ENCODE measurements around the gene MYO9A. TPM values are rescaled to one million over a fixed set of nuclear protein-coding genes. Genes with fewer than 3 reads are reported as not detected.

Gene MYO9A
- total RNA-seq, 1 experiment from 2014 or later = 142 TPM

DNA sequence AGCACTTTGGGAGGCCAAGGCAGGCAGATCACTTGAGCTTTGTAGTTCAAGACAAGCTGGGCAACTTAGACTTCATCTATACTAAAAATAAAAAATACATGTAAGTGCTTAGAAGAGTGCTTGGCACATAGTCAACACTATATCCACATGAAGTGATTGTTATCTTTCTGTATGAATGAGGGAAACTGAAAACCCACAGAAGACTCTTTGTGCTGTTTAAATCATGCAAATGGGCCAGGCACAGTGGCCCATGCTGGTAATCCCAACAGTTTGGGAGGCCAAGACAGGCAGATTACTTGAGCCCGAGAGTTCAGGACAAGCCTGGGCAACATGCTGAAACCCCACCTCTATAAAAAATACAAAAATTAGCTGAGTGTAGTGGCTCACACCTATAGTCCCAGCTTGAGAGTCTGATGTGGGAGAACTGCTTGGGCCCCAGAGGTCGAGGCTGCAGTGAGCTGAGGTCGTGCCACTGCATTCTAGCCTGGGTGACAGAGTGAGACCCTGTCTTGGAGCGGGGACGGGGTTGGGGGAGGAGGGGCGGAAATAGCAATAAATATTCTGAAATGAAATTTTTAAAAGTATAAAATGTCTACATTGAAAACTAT is 177.9 kb downstream of the MYO9A start:
- Histone ChIP-seq H3K4me2 (ENCODE audit: low read depth, low read length, poor library complexity, severe bottlenecking) (no peak overlapping the region), H2AFZ (ENCODE audit: low read length) (no peak overlapping the region), H3K9me2 (replicated peaks; ENCODE audit: insufficient read depth, low read length) (no peaks in the 10 kb centered on the region), H3K4me3 (ENCODE audit: low read length) (no peak overlapping the region), H3K4me1 (ENCODE audit: low read length) (no peaks in the 10 kb centered on the region), H3K9me3 (ENCODE audit: low read length) (no peaks in the 10 kb centered on the region), H3K27ac (ENCODE audit: low read length) (no peak overlapping the region), H3K27me3 (ENCODE audit: low read length) (no peaks in the 10 kb centered on the region), H3K9ac (ENCODE audit: low read length) (no peak overlapping the region), H4K20me1 (ENCODE audit: insufficient read depth, low read depth, low read length) (no peaks in the 10 kb centered on the region), H3K79me2 (ENCODE audit: low read length) (peaks cover 5% of the 10 kb centered on the region), H3K36me3 (ENCODE audit: insufficient read depth, low read length) (peaks cover 33% of the 10 kb centered on the region)
- DNase-seq = no peak

DNA sequence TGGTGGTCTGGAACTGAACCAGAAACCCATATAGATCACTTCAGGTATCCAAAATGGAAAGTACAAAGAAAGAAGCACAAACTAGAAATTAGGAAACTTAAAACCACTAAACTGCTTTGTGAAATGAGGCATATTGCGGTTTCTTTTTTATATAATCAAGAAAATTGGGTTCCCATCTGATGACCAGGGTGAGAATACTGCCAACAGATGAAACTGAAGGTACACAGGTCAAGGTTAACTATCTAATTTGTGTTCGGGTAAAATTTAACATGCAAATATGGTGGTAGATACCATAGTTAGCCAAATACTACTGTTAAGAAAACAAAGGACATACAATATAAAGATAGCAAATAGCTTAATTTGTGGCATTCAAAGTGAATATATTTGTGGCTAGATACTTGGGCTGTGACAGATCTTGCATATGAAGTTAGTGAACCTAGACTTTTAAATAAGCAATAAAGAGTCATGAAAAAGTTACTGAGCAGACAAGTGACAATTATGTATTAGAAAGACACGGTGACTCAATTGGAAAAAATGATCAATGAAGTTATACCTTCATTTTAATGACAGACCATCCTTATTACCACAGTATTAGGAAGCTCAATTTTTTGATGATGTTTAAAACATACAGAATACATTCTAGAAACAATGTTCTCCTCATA is 180.2 kb downstream of the MYO9A start:
- peaks cover 54% of the 10 kb centered on the region for H3K36me3 ChIP-seq (ENCODE audit: insufficient read depth, low read length)
- no peaks in the 10 kb centered on the region for H3K27me3 ChIP-seq (ENCODE audit: low read length)
- H3K4me1 ChIP-seq (ENCODE audit: low read length) = no peaks in the 10 kb centered on the region
- no peaks in the 10 kb centered on the region for H3K9me3 ChIP-seq (ENCODE audit: low read length)
- H3K9ac ChIP-seq (ENCODE audit: low read length) = no peak overlapping the region
- no peaks in the 10 kb centered on the region for H3K9me2 ChIP-seq (replicated peaks; ENCODE audit: insufficient read depth, low read length)
- no peak overlapping the region for H2AFZ ChIP-seq (ENCODE audit: low read length)
- H3K4me3 ChIP-seq (ENCODE audit: low read length) = no peak overlapping the region
- no peak for DNase-seq
- no peak overlapping the region for H3K4me2 ChIP-seq (ENCODE audit: low read depth, low read length, poor library complexity, severe bottlenecking)
- H3K27ac ChIP-seq (ENCODE audit: low read length) = no peak overlapping the region
- no peaks in the 10 kb centered on the region for H4K20me1 ChIP-seq (ENCODE audit: insufficient read depth, low read depth, low read length)
- H3K79me2 ChIP-seq (ENCODE audit: low read length) = peaks cover 5% of the 10 kb centered on the region

GRCh38 chr15:71934446-71934845 is 183.5 kb downstream of the MYO9A start:
- no peak overlapping the region for H3K27ac ChIP-seq (ENCODE audit: low read length)
- no peaks in the 10 kb centered on the region for H3K4me1 ChIP-seq (ENCODE audit: low read length)
- no peak overlapping the region for H3K4me2 ChIP-seq (ENCODE audit: low read depth, low read length, poor library complexity, severe bottlenecking)
- no peak overlapping the region for H2AFZ ChIP-seq (ENCODE audit: low read length)
- H3K9me3 ChIP-seq (ENCODE audit: low read length) = no peaks in the 10 kb centered on the region
- no peaks in the 10 kb centered on the region for H3K27me3 ChIP-seq (ENCODE audit: low read length)
- no peak for DNase-seq
- no peak overlapping the region for H3K4me3 ChIP-seq (ENCODE audit: low read length)
- H3K79me2 ChIP-seq (ENCODE audit: low read length) = peaks cover 5% of the 10 kb centered on the region
- H4K20me1 ChIP-seq (ENCODE audit: insufficient read depth, low read depth, low read length) = no peaks in the 10 kb centered on the region
- peaks cover 76% of the 10 kb centered on the region for H3K36me3 ChIP-seq (ENCODE audit: insufficient read depth, low read length)
- H3K9ac ChIP-seq (ENCODE audit: low read length) = no peak overlapping the region
- H3K9me2 ChIP-seq (replicated peaks; ENCODE audit: insufficient read depth, low read length) = no peaks in the 10 kb centered on the region

DNA sequence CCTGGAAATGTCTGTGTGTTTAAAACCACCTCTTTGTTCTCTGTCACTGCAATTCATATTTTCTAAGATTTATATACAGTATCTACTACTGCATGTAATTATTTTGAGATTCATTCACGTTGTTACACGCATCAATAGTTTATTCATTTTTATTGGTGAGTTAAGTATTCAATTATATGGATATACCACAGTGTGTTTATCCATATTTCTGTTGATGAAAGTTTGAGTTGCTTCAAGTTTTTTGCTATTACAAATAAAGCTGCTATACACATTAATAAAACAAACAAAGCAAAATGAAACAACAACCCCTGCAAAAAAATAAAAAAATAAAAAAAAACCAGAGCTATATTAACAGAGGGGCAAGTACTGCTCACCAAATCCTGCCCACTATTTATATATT is 185.3 kb downstream of the MYO9A start:
- Histone ChIP-seq H3K4me1 (ENCODE audit: low read length) (no peaks in the 10 kb centered on the region), H3K27me3 (ENCODE audit: low read length) (no peaks in the 10 kb centered on the region), H3K4me2 (ENCODE audit: low read depth, low read length, poor library complexity, severe bottlenecking) (no peak overlapping the region), H3K9me3 (ENCODE audit: low read length) (no peaks in the 10 kb centered on the region), H3K9me2 (replicated peaks; ENCODE audit: insufficient read depth, low read length) (no peaks in the 10 kb centered on the region), H4K20me1 (ENCODE audit: insufficient read depth, low read depth, low read length) (no peaks in the 10 kb centered on the region), H3K9ac (ENCODE audit: low read length) (no peak overlapping the region), H3K27ac (ENCODE audit: low read length) (no peak overlapping the region), H2AFZ (ENCODE audit: low read length) (no peak overlapping the region), H3K36me3 (ENCODE audit: insufficient read depth, low read length) (peaks cover 69% of the 10 kb centered on the region), H3K79me2 (ENCODE audit: low read length) (peaks cover 5% of the 10 kb centered on the region), H3K4me3 (ENCODE audit: low read length) (no peak overlapping the region)
- DNase-seq = no peak

- no peaks in the 10 kb centered on the region for H3K9me2 ChIP-seq (replicated peaks; ENCODE audit: insufficient read depth, low read length)
- peaks cover 5% of the 10 kb centered on the region for H3K79me2 ChIP-seq (ENCODE audit: low read length)
- no peak overlapping the region for H3K4me2 ChIP-seq (ENCODE audit: low read depth, low read length, poor library complexity, severe bottlenecking)
- no peaks in the 10 kb centered on the region for H3K4me1 ChIP-seq (ENCODE audit: low read length)
- DNase-seq = no peak
- no peak overlapping the region for H3K9ac ChIP-seq (ENCODE audit: low read length)
- H3K4me3 ChIP-seq (ENCODE audit: low read length) = no peak overlapping the region
- H3K9me3 ChIP-seq (ENCODE audit: low read length) = no peaks in the 10 kb centered on the region
- H4K20me1 ChIP-seq (ENCODE audit: insufficient read depth, low read depth, low read length) = no peaks in the 10 kb centered on the region
- H3K36me3 ChIP-seq (ENCODE audit: insufficient read depth, low read length) = peaks cover 56% of the 10 kb centered on the region
- no peaks in the 10 kb centered on the region for H3K27me3 ChIP-seq (ENCODE audit: low read length)
- H3K27ac ChIP-seq (ENCODE audit: low read length) = no peak overlapping the region
- no peak overlapping the region for H2AFZ ChIP-seq (ENCODE audit: low read length)
Observed at GRCh38 chr15:71931261-71931660, 186.7 kb downstream of the MYO9A start.

DNA sequence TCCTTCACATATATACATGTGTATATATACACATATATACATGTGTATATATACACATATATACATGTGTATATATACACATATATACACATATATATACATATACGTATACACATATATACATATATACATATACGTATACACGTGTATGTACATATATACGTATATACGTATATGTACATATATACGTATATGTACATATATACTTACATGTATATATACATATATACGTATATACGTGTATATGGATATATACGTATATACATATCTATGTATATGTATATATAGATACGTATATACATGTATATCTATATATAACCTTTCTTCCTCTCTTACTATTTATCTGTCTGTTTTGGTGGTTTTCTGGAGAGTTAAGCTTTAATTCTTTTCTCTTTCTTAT is 192.8 kb downstream of the MYO9A start:
- Histone ChIP-seq H3K4me3 (ENCODE audit: low read length) (no peak overlapping the region), H3K9ac (ENCODE audit: low read length) (no peak overlapping the region), H2AFZ (ENCODE audit: low read length) (no peak overlapping the region), H3K9me3 (ENCODE audit: low read length) (no peaks in the 10 kb centered on the region), H3K4me1 (ENCODE audit: low read length) (no peaks in the 10 kb centered on the region), H3K79me2 (ENCODE audit: low read length) (no peaks in the 10 kb centered on the region), H4K20me1 (ENCODE audit: insufficient read depth, low read depth, low read length) (no peaks in the 10 kb centered on the region), H3K27me3 (ENCODE audit: low read length) (no peaks in the 10 kb centered on the region), H3K36me3 (ENCODE audit: insufficient read depth, low read length) (0 out of 2 replicates have a peak, but pooled peaks cover 4% of the 10 kb centered on the region), H3K4me2 (ENCODE audit: low read depth, low read length, poor library complexity, severe bottlenecking) (no peak overlapping the region), H3K9me2 (replicated peaks; ENCODE audit: insufficient read depth, low read length) (no peaks in the 10 kb centered on the region), H3K27ac (ENCODE audit: low read length) (no peak overlapping the region)
- DNase-seq = no peak

DNA sequence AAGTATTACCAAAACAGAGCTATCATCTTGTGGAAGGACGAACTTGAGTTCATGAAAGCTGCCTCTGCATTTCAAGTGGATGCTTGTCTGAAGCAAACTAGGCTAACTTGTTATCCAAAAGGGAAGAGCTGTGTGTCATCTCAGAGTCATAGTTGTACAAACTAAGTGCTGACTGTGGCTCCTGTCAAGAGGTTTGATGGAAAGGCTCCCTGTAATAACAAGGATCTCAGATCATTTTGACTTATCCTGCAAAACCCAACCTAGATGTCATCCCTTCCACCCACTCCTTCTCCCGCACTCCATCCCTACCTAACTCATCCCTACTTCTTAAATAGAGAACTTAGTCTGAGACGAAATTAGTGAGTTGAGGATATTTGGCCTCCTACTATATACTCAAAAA is 196.8 kb downstream of the MYO9A start:
- no peak overlapping the region for H3K9ac ChIP-seq (ENCODE audit: low read length)
- H3K27ac ChIP-seq (ENCODE audit: low read length) = no peak overlapping the region
- no peaks in the 10 kb centered on the region for H3K9me2 ChIP-seq (replicated peaks; ENCODE audit: insufficient read depth, low read length)
- no peaks in the 10 kb centered on the region for H3K79me2 ChIP-seq (ENCODE audit: low read length)
- no peaks in the 10 kb centered on the region for H4K20me1 ChIP-seq (ENCODE audit: insufficient read depth, low read depth, low read length)
- no peaks in the 10 kb centered on the region for H3K27me3 ChIP-seq (ENCODE audit: low read length)
- H3K4me3 ChIP-seq (ENCODE audit: low read length) = no peak overlapping the region
- peaks cover 12% of the 10 kb centered on the region; the same call in 1 of the 2 replicates for H3K36me3 ChIP-seq (ENCODE audit: insufficient read depth, low read length)
- no peaks in the 10 kb centered on the region for H3K4me1 ChIP-seq (ENCODE audit: low read length)
- no peak overlapping the region for H2AFZ ChIP-seq (ENCODE audit: low read length)
- no peak for DNase-seq
- no peaks in the 10 kb centered on the region for H3K9me3 ChIP-seq (ENCODE audit: low read length)
- H3K4me2 ChIP-seq (ENCODE audit: low read depth, low read length, poor library complexity, severe bottlenecking) = no peak overlapping the region

GRCh38 chr15:71920573-71920972 is 197.4 kb downstream of the MYO9A start:
- no peak overlapping the region for H2AFZ ChIP-seq (ENCODE audit: low read length)
- no peak overlapping the region for H3K9ac ChIP-seq (ENCODE audit: low read length)
- no peaks in the 10 kb centered on the region for H3K27me3 ChIP-seq (ENCODE audit: low read length)
- H3K4me2 ChIP-seq (ENCODE audit: low read depth, low read length, poor library complexity, severe bottlenecking) = no peak overlapping the region
- no peak overlapping the region for H3K27ac ChIP-seq (ENCODE audit: low read length)
- no peaks in the 10 kb centered on the region for H3K9me2 ChIP-seq (replicated peaks; ENCODE audit: insufficient read depth, low read length)
- no peaks in the 10 kb centered on the region for H3K9me3 ChIP-seq (ENCODE audit: low read length)
- no peaks in the 10 kb centered on the region for H3K79me2 ChIP-seq (ENCODE audit: low read length)
- no peaks in the 10 kb centered on the region for H4K20me1 ChIP-seq (ENCODE audit: insufficient read depth, low read depth, low read length)
- peaks cover 18% of the 10 kb centered on the region; the same call in 1 of the 2 replicates for H3K36me3 ChIP-seq (ENCODE audit: insufficient read depth, low read length)
- no peaks in the 10 kb centered on the region for H3K4me1 ChIP-seq (ENCODE audit: low read length)
- no peak overlapping the region for H3K4me3 ChIP-seq (ENCODE audit: low read length)
- DNase-seq = no peak
